ENCODE data around the gene TMEM235.
"Not testable (repeated sequence)": the region's sequence is repeated elsewhere in the genome, so short reads cannot be mapped to it uniquely, and the experiment has no call there.

The TMEM235 gene

GRCh38 chr17:78253636-78253945 is 22.2 kb downstream of the TMEM235 start:
- in situ Hi-C loops (cut with MboI; ENCODE audit: low sequenced_read_pairs): not testable (repeated sequence)

- in situ Hi-C loops (cut with MboI; ENCODE audit: low sequenced_read_pairs): no loop called here
These were observed 22.7 kb downstream of the TMEM235 start for GRCh38 chr17:78253946-78254672.

GRCh38 chr17:78255029-78255656 is 23.7 kb downstream of the TMEM235 start:
- in situ Hi-C loops (cut with MboI; ENCODE audit: low sequenced_read_pairs): no loop called here

GRCh38 chr17:78255953-78256706 is 24.7 kb downstream of the TMEM235 start:
- in situ Hi-C loops (cut with MboI; ENCODE audit: low sequenced_read_pairs): no loop called here

GRCh38 chr17:78256707-78257591 is 25.5 kb downstream of the TMEM235 start:
- in situ Hi-C loops (cut with MboI; ENCODE audit: low sequenced_read_pairs): no loop called here

GRCh38 chr17:78257810-78258322 is 26.4 kb downstream of the TMEM235 start:
- in situ Hi-C loops (cut with MboI; ENCODE audit: low sequenced_read_pairs): no loop called here

GRCh38 chr17:78258323-78259191 is 27.1 kb downstream of the TMEM235 start:
- in situ Hi-C loops (cut with MboI; ENCODE audit: low sequenced_read_pairs): no loop called here

GRCh38 chr17:78259192-78259554 is 27.7 kb downstream of the TMEM235 start:
- in situ Hi-C loops (cut with MboI; ENCODE audit: low sequenced_read_pairs): no loop called here

GRCh38 chr17:78263063-78263735 is 31.8 kb downstream of the TMEM235 start:
- in situ Hi-C loops (cut with MboI; ENCODE audit: low sequenced_read_pairs): no loop called here

GRCh38 chr17:78263736-78264340 is 32.4 kb downstream of the TMEM235 start:
- in situ Hi-C loops (cut with MboI; ENCODE audit: low sequenced_read_pairs): no loop called here

- in situ Hi-C loops (cut with MboI; ENCODE audit: low sequenced_read_pairs): no loop called here
These were observed 33.2 kb downstream of the TMEM235 start for GRCh38 chr17:78264590-78264989.

GRCh38 chr17:78265121-78265520 is 33.7 kb downstream of the TMEM235 start:
- in situ Hi-C loops (cut with MboI; ENCODE audit: low sequenced_read_pairs): no loop called here

GRCh38 chr17:78266231-78266631 is 34.8 kb downstream of the TMEM235 start:
- in situ Hi-C loops (cut with MboI; ENCODE audit: low sequenced_read_pairs): no loop called here

GRCh38 chr17:78266771-78267170 is 35.3 kb downstream of the TMEM235 start:
- in situ Hi-C loops (cut with MboI; ENCODE audit: low sequenced_read_pairs): no loop called here

- in situ Hi-C loops (cut with MboI; ENCODE audit: low sequenced_read_pairs): no loop called here
These were observed 36.0 kb downstream of the TMEM235 start for GRCh38 chr17:78267253-78268073.

- in situ Hi-C loops (cut with MboI; ENCODE audit: low sequenced_read_pairs): no loop called here
These were observed 36.9 kb downstream of the TMEM235 start for GRCh38 chr17:78268191-78268874.
